Activated CD4-positive, alpha-beta memory T cell treated with anti-CD3 and anti-CD28 coated beads, Interleukin-2, amount 10 ng/mL, durations not matched to agents 7 days and 5 days (primary cell): ENCODE measurements around the gene N4BP2L2. TPM values are rescaled to one million over a fixed set of nuclear protein-coding genes. Genes with fewer than 3 reads are reported as not detected.

Experiments used
- CTCF ChIA-PET: fragments of 350-600 bp; sonication (Branson Sonifier 250); formaldehyde crosslinking; loops from one replicate; lab custom pipeline; 2021; ENCODE audit warnings: antibody characterized with exemption, inconsistent platforms; lab: Charles Lee
- POLR2A ChIA-PET: fragments of 350-600 bp; sonication (Branson Sonifier 250); formaldehyde crosslinking; loops from one replicate; lab custom pipeline; 2021; ENCODE audit warnings: antibody characterized with exemption; lab: Charles Lee
- DNase-seq: peaks from one replicate; pipeline ENCODE4 v3.0.0-alpha.2; 2020
- H3K27ac Mint-ChIP-seq: one replicate; pipeline ENCODE4 v1.8.0; 2021; ENCODE audit warnings: mild to moderate bottlenecking, mixed read lengths
- H3K27me3 Mint-ChIP-seq: one replicate; pipeline ENCODE4 v1.8.0; 2021; ENCODE audit warnings: mixed read lengths
- H3K36me3 Mint-ChIP-seq: one replicate; pipeline ENCODE4 v1.8.0; 2021; ENCODE audit warnings: low read depth, mixed read lengths
- H3K4me1 Mint-ChIP-seq: one replicate; pipeline ENCODE4 v1.8.0; 2021; ENCODE audit warnings: mixed read lengths
- H3K4me3 Mint-ChIP-seq: one replicate; pipeline ENCODE4 v1.8.0; 2021; ENCODE audit warnings: mild to moderate bottlenecking, mixed read lengths
- H3K9me3 Mint-ChIP-seq: one replicate; pipeline ENCODE4 v1.8.0; 2021; ENCODE audit warnings: mixed read lengths
- total RNA-seq, 2 experiments: library from RNA; stranded (reverse); gene quantifications; one replicate each; pipeline ENCODE4 v1.2.3, GENCODE V29; 2021

N4BP2L2 gene
- total RNA-seq, 2 experiments from 2014 or later: 119 to 126 TPM

GRCh38 chr13:32383836-32384618 is 154.6 kb downstream of the N4BP2L2 start:
- H3K27ac Mint-ChIP-seq: no peak overlapping the region
- ChIA-PET CTCF (interaction anchor here (3.5 kb wide), 1 partner anchor 196 kb away, joined by 20 read pairs; no protein-coding TSS in a partner anchor), POLR2A (no interaction called here)
- no peaks in the 10 kb centered on the region for H3K9me3 Mint-ChIP-seq
- H3K27me3 Mint-ChIP-seq: no peaks in the 10 kb centered on the region
- H3K4me1 Mint-ChIP-seq: no peaks in the 10 kb centered on the region
- no peak for DNase-seq
- no peak overlapping the region for H3K4me3 Mint-ChIP-seq
- H3K36me3 Mint-ChIP-seq: peaks cover 9% of the 10 kb centered on the region

Other genes starting within 250 kb of the N4BP2L2 start
- gene ZAR1L, start 223.4 kb downstream of the N4BP2L2 start, total RNA-seq: not detected
- gene BRCA2, start 223.3 kb downstream of the N4BP2L2 start, total RNA-seq: 10 to 100 TPM; 18.3 to 23.6 TPM
- 10 to 100 TPM; 29.9 to 33.8 TPM for gene N4BP2L1, start 110.7 kb downstream of the N4BP2L2 start, total RNA-seq
- gene PDS5B, start 47.7 kb upstream of the N4BP2L2 start, total RNA-seq: 10 to 100 TPM; 59.5 to 60.6 TPM